CD14-positive monocyte (primary cell): ENCODE measurements around the gene FGF6. TPM values are rescaled to one million over a fixed set of nuclear protein-coding genes. Genes with fewer than 3 reads are reported as not detected.

ENCODE experiments used
- DNase-seq, 3 donors: peaks; one replicate each; pipeline ENCODE4 v3.0.0-alpha.2; 2011 to 2022
- H2AFZ ChIP-seq: 2 replicates; pipeline ENCODE4 v1.6.0; 2012; ENCODE audit warnings: mild to moderate bottlenecking, low read depth, low read length, inconsistent platforms; ENCODE audit not compliant: insufficient read depth, poor library complexity, severe bottlenecking
- H3K27ac ChIP-seq, 2 donors: 1 replicate in 1 of 2; 2 replicates in 1 of 2; pipeline ENCODE4 v1.5.1; 2012 to 2013; ENCODE audit warnings: low read length in 2 of 2, control low read depth in 1 of 2, inconsistent platforms in 1 of 2, low read depth in 1 of 2, mild to moderate bottlenecking in 1 of 2
- H3K27me3 ChIP-seq, 2 donors: one replicate each; pipeline versions ENCODE4 v1.6.0 to v1.6.1; 2011 to 2013; ENCODE audit warnings: low read length in 2 of 2; ENCODE audit not compliant: control insufficient read depth in 2 of 2, insufficient read depth in 2 of 2
- H3K36me3 ChIP-seq, 2 donors: replicated peaks in 1 of 2; 1 replicate in 1 of 2; 2 replicates in 1 of 2; pipeline versions ENCODE4 v1.5.1 to v1.6.1; 2012 to 2013; ENCODE audit warnings: low read length in 2 of 2, control low read depth in 1 of 2, inconsistent platforms in 1 of 2, mild to moderate bottlenecking in 1 of 2; ENCODE audit not compliant: insufficient read depth in 2 of 2, control insufficient read depth in 1 of 2
- H3K4me1 ChIP-seq, 2 donors: 1 replicate in 1 of 2; 2 replicates in 1 of 2; pipeline versions ENCODE4 v1.5.1 to v1.6.1; 2012 to 2013; ENCODE audit warnings: low read length in 2 of 2, control low read depth in 1 of 2, inconsistent platforms in 1 of 2, mild to moderate bottlenecking in 1 of 2, moderate library complexity in 1 of 2; ENCODE audit not compliant: insufficient read depth in 2 of 2, control insufficient read depth in 1 of 2
- H3K4me2 ChIP-seq: replicated peaks from 2 replicates; pipeline ENCODE3; 2012; ENCODE audit warnings: low read length, moderate library complexity, mild to moderate bottlenecking; ENCODE audit not compliant: poor library complexity, severe bottlenecking; ENCODE audit errors: extremely low read depth
- H3K4me3 ChIP-seq, 3 experiments: fragments of 200-600 bp in 1 of 3; sonication (generic) in 1 of 3; replicated peaks in 1 of 3; 1 replicate in 2 of 3; 2 replicates in 1 of 3; pipeline ENCODE4 v1.5.1; 2011 to 2013; ENCODE audit warnings: low read length in 3 of 3, mild to moderate bottlenecking in 3 of 3, control low read depth in 2 of 3, low read depth in 2 of 3, inconsistent platforms in 1 of 3, moderate library complexity in 1 of 3
- H3K79me2 ChIP-seq: 2 replicates; pipeline ENCODE4 v1.6.0; 2012; ENCODE audit warnings: mild to moderate bottlenecking, control low read depth, inconsistent platforms, low read length, moderate library complexity; ENCODE audit not compliant: insufficient read depth
- H3K9ac ChIP-seq: 2 replicates; pipeline ENCODE4 v1.6.0; 2017; ENCODE audit warnings: low read length, mild to moderate bottlenecking; ENCODE audit not compliant: insufficient read depth, poor library complexity, severe bottlenecking
- H3K9me3 ChIP-seq, 2 donors: replicated peaks in 1 of 2; 1 replicate in 1 of 2; 2 replicates in 1 of 2; pipeline versions ENCODE4 v1.5.1 to v1.6.1; 2012 to 2013; ENCODE audit warnings: low read length in 2 of 2, control low read depth in 1 of 2; ENCODE audit not compliant: control insufficient read depth in 1 of 2, insufficient read depth in 1 of 2
- H4K20me1 ChIP-seq: 2 replicates; pipeline ENCODE4 v1.6.0; 2012; ENCODE audit warnings: mild to moderate bottlenecking, low read length, control low read depth, moderate library complexity; ENCODE audit not compliant: insufficient read depth
- H3K27ac Mint-ChIP-seq, 7 donors: one replicate each; pipeline ENCODE4 v1.8.0; 2020; ENCODE audit warnings: mild to moderate bottlenecking in 7 of 7, mixed read lengths in 7 of 7, moderate library complexity in 6 of 7, inconsistent platforms in 2 of 7
- H3K27me3 Mint-ChIP-seq, 3 donors: one replicate each; pipeline ENCODE4 v1.8.0; 2021 to 2022; ENCODE audit warnings: low read depth in 3 of 3, mild to moderate bottlenecking in 3 of 3, mixed read lengths in 3 of 3, moderate library complexity in 3 of 3, inconsistent platforms in 1 of 3
- H3K36me3 Mint-ChIP-seq, 2 donors: one replicate each; pipeline ENCODE4 v1.8.0; 2020; ENCODE audit warnings: mixed read lengths in 2 of 2, inconsistent platforms in 1 of 2, mild to moderate bottlenecking in 1 of 2
- H3K4me1 Mint-ChIP-seq: one replicate; pipeline ENCODE4 v1.8.0; 2020; ENCODE audit warnings: mild to moderate bottlenecking, mixed read lengths
- H3K4me3 Mint-ChIP-seq, 2 donors: one replicate each; pipeline ENCODE4 v1.8.0; 2020; ENCODE audit warnings: mild to moderate bottlenecking in 2 of 2, mixed read lengths in 2 of 2, moderate library complexity in 1 of 2
- H3K9me3 Mint-ChIP-seq, 7 donors: one replicate each; pipeline ENCODE4 v1.8.0; 2020 to 2022; ENCODE audit warnings: mixed read lengths in 7 of 7, mild to moderate bottlenecking in 6 of 7, moderate library complexity in 6 of 7, inconsistent platforms in 2 of 7
- CTCF ChIP-seq: fragments of 200-600 bp; IDR thresholded peaks from one replicate; pipeline ENCODE4 v1.8.0; 2022; ENCODE audit warnings: antibody characterized with exemption, mild to moderate bottlenecking
- WGBS: methylation state at CpG from one replicate; pipeline ENCODE4 v1.1.5; 2013; ENCODE audit warnings: missing lambda C conversion rate; ENCODE audit not compliant: insufficient coverage; 5-methylcytosine and 5-hydroxymethylcytosine counted together
- intact Hi-C, 2 donors: fragments of 100-400 bp; cut with micrococcal nuclease; formaldehyde crosslinking; loops; one replicate each; pipeline versions ENCODE4 v1.15.0 to v1.15.1; 2023
- polyA plus RNA-seq, 3 donors: library from polyadenylated mRNA; depleted of rRNA in 1 of 3; unstranded in 2 of 3; stranded (reverse) in 1 of 3; fragments of 300-500 nt in 2 of 3; fragments of >200 nt in 1 of 3; fragmentation: Illumina TruSeq in 2 of 3; gene quantifications; 1 replicate in 2 of 3; 2 replicates in 1 of 3; pipeline ENCODE4 v1.2.3, GENCODE V29; 2012 to 2021

Gene FGF6
- polyA plus RNA-seq, 3 donors, result not detected

- Histone ChIP-seq H3K4me1 (no peaks in the 10 kb centered on the region), H4K20me1 (no peaks in the 10 kb centered on the region), H3K36me3 (no peaks in the 10 kb centered on the region), H3K4me2 (no peak overlapping the region), H2AFZ (no peak overlapping the region), H3K9ac (no peak overlapping the region), H3K27ac (no peak overlapping the region), H3K79me2 (no peaks in the 10 kb centered on the region), H3K9me3 (no peaks in the 10 kb centered on the region), H3K4me3 (no peak overlapping the region), H3K27me3 (peaks cover 7 to 18% of the 10 kb centered on the region in 2 donors)
- H3K27me3 Mint-ChIP-seq, result peaks cover 20 to 33% (median 23%) of the 10 kb centered on the region in 3 donors
- DNase-seq, result no peak
- H3K4me1 Mint-ChIP-seq, result peaks cover 7% of the 10 kb centered on the region
- no peaks in the 10 kb centered on the region for H3K36me3 Mint-ChIP-seq
- 100% methylated on average over 3 of the region's 5 CpGs for WGBS
- H3K9me3 Mint-ChIP-seq, result peaks cover 4 to 7% (median 4%) of the 10 kb centered on the region in 7 donors
- no peak overlapping the region for H3K4me3 Mint-ChIP-seq
- intact Hi-C loops, result no loop called here
- no peak overlapping the region for H3K27ac Mint-ChIP-seq
- TF ChIP-seq CTCF, result no peak
Measured at GRCh38 chr12:4418913-4419312, 26.7 kb downstream of the FGF6 start.

DNA sequence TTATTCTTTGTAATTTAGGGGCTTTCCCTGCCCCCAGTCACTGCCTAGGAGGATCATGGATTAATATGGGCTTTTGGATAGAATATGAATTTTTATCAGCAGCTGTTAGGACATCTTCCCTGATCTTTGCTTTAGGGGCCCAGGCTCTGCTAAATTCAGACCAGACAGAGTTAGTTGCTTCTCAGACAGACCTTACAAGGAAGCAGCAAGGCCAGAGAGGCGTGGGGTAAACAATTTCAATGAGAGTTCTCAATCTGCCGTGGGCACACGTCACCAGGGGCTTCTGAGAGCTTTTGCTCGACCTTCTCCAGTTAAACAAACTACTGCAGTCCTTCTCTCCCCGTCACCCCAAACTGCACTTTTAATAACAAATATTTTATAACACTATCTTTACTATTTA, 27.7 kb downstream of the FGF6 start:
- 92% methylated on average over 4 of the region's 5 CpGs for WGBS
- peaks cover 7 to 18% of the 10 kb centered on the region in 2 donors for H3K27me3 ChIP-seq
- no peak overlapping the region for H3K9ac ChIP-seq
- Mint-ChIP-seq H3K27ac (no peak overlapping the region), H3K4me3 (no peak overlapping the region), H3K27me3 (peaks cover 16 to 35% (median 20%) of the 10 kb centered on the region in 3 donors), H3K36me3 (no peaks in the 10 kb centered on the region), H3K4me1 (peaks cover 7% of the 10 kb centered on the region), H3K9me3 (peaks cover 4 to 7% (median 4%) of the 10 kb centered on the region in 7 donors)
- no peaks in the 10 kb centered on the region for H4K20me1 ChIP-seq
- no peaks in the 10 kb centered on the region for H3K4me1 ChIP-seq
- intact Hi-C loops, result no loop called here
- H3K79me2 ChIP-seq, result no peaks in the 10 kb centered on the region
- no peaks in the 10 kb centered on the region for H3K9me3 ChIP-seq
- DNase-seq, result no peak
- TF ChIP-seq CTCF, result no peak
- H3K27ac ChIP-seq, result no peak overlapping the region
- no peak overlapping the region for H2AFZ ChIP-seq
- H3K4me3 ChIP-seq, result no peak overlapping the region
- no peaks in the 10 kb centered on the region for H3K36me3 ChIP-seq
- no peak overlapping the region for H3K4me2 ChIP-seq
